ENCODE measurements around the gene TPM4. TPM values are rescaled to one million over a fixed set of nuclear protein-coding genes. Genes with fewer than 3 reads are reported as not detected.

The TPM4 gene
- polyA plus RNA-seq, 3 donors = 466 to 475 (median 475) TPM

DNA sequence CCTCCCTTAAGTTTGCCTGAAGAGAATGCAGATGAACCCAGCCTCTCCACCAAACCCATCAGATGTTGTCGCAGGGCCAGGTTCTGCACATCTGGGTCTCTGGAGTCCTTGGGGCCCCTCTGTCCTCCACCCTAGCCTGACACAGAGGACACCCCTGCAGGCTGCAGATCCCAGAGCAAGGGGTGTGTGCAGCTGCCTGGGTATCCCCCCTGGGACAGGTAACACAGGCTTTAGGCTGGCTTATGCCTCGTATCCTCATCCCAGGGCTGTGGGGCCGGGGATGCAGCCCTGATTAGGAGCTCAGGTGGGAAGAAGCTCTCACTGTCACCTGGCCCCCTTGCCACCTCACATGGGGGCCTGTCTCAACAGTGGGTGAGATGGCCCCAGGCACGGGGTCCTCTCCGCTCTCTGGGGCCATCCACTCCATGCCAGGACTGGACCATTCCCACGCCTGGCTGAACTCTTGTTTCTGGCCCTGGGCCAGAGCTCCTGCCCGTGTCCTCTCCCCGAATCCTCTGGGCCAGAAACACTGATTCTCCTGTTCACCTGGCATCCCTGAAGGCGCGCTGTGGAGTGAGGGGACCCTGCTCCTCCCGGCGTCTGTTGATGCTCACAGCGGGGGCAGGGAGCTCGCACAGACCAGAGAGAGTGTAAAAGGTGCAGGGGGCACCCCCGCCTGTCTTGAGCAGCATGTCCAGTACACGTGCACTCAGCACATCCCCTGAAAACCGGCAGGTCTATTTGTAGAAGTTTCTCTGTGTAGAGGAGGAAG is 38.7 kb upstream of the TPM4 start:
- no peak for DNase-seq

DNA sequence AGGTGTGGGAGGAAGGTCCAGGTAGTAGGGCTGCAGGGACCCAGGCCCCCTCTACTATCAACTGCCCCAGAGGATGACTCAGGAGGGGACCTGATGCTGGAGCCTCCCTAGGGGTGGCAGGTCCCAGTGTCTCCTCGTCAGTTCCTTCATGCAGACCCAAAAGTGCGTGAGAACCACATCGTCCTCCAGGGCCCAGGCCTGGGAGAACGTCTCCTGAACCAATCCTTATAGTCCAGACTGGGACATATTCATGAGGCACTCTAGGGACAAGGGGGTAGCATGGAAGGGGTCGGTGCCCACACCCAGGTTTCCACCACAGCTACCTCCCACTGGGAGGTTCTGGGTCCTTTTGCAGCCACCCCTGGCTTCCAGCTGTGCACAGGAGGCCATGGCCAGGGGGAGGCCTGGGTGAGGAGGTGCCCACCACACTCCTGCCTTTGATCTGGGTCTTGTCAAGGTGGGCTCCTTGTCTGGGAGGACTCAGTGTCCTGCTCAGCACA is 38.0 kb upstream of the TPM4 start:
- DNase-seq = no peak

- no peak for DNase-seq
Observed at GRCh38 chr19:16039081-16039480, 37.2 kb upstream of the TPM4 start.

DNA sequence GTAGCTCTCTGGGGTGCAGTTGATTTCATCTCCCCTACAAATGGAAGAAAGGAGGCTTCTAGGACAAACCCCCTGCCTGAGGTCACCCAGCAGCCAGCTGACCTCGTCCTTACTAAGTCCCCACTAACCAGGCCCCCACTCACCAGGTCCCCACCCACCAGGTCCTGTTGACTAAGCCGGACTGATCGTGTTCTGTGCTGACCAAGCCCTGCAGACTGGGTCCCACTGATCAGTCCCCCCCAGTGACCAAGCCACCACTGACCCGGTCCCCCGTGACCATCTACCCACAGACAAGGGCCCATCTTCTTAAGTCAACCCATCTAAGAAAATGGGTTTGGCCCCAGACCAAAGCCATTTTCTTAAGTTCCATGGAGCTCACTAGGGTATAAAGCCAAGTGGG is 36.8 kb upstream of the TPM4 start:
- DNase-seq = no peak

GRCh38 chr19:16040642-16041041 is 35.7 kb upstream of the TPM4 start:
- no peak for DNase-seq

- DNase-seq = peak; percentile 52
Observed at GRCh38 chr19:16041299-16041990, 34.9 kb upstream of the TPM4 start.

GRCh38 chr19:16041991-16042386 is 34.3 kb upstream of the TPM4 start:
- DNase-seq = no peak

DNA sequence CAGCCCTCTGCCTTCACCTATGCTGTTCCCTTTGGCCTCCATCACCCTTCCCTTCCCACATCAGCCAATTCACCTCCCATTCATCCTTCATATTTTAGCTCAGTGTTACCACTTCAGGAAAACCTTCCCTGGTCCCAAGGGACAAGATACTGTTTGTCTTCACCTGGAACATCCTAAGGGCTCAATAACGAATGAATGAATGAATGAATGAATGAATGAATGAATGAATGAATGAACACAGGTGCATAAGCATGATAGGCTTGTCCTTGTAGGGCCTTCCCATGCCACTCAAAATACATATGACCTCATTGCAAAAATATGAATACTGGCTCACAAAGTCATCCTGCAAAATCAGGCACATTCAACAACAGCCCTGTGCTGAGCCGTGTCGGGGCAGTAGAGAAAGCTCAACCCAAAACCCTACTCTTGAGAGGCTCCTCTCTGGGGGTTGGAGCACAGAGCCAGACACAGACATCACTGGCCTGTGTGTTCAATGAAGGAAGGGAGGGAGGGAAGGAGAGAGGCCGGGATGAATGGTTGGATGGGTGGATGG is 33.7 kb upstream of the TPM4 start:
- DNase-seq = no peak

GRCh38 chr19:16043156-16043757 is 33.0 kb upstream of the TPM4 start:
- DNase-seq = no peak

GRCh38 chr19:16044746-16045145 is 31.5 kb upstream of the TPM4 start:
- DNase-seq = no peak

GRCh38 chr19:16045171-16045570 is 31.1 kb upstream of the TPM4 start:
- no peak for DNase-seq

GRCh38 chr19:16045893-16046292 is 30.4 kb upstream of the TPM4 start:
- no peak for DNase-seq

DNA sequence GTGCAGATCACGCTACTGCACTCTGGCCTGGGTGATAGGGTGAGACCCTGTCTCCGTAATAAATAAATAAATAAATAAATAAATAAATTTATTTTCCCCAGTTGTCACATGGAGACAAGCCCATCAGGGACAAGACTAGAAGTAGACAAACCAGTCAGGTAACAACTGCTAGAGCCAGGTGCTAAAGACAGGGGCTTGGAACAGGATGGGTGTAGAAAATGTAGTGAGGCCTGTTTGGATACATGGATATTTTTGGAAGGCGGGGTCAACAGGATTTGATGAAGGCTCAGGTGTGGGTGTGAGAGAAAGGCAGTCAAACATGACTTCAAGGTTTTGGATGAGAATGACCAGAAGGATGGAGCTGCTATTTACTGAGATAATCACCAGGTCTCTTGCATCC is 27.7 kb upstream of the TPM4 start:
- DNase-seq = no peak

DNA sequence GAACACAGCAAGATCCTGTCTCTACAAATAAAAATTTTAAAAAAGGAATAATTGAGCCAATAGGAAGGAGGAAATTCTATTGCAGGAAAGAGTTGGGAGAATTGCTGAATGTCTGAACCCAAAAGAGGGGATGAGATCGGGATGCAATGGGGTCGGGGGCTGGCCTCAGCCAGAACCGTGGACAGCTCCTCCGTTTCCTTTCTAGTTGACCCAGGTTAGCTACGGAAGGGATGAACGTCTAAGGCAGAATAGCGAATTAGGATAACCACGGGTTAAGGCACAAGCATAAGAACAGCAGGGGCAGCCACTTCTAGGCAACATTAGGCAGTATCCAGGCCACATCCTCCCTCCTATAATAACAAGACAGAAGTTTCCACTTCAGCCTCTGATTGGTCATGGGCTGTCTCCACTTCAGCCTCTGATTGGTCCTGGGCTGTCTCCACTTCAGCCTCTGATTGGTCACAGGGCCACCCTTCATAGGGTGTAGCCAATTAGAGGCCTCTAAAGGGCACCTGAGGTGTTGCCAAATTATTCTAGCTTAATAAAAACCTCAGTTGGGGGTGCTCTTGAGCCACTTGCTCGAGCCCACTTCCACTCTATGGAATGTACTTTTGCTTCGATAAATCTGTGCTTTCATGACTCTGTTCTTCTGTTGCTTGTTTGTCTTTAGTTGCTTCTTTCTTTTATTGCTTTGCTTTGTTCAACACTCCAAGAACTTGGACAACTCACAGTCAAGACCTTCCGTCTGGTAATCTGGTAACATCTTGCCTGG is 24.9 kb upstream of the TPM4 start:
- DNase-seq = no peak

DNA sequence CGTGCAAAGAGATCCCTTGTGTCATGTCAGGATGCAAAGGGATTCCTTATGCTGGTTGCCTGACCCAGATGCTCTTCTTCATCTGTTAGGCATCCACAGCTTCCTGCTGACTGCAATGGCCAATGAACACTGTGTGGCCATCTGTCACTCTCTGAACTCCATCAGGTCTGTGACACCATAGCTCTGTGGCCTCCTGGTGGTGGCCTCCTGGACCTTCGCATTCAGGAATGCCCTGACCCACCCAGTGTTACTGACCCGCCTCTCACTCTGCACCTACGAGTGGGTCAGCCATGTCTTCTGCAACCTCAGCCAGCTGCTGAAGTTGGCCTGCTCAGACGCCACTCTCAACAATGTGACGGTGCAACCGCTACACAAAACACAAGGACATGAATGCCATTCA is 23.9 kb upstream of the TPM4 start:
- DNase-seq = no peak

GRCh38 chr19:16057062-16057461 is 19.2 kb upstream of the TPM4 start:
- no peak for DNase-seq

DNA sequence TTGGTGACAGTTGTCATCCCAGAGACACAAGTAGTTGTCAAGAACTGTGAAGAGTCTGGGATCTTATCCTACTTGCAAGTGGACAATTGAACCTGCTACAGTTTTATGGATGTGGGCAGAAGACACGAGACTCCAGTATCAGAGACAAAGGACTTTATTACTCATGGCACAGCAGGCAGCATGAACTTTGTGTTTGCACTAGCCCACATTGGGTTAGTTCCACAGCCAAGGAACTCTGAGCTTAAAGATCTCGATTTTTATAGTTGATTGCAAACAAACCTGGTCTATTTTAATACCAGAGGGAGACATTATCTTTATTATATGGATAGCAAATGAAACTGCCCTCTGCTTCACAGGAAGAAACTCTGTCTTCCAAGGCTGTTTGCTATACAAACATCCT is 16.0 kb upstream of the TPM4 start:
- DNase-seq = no peak

- no peak for DNase-seq
Observed at GRCh38 chr19:16061943-16062342, 14.4 kb upstream of the TPM4 start.

- DNase-seq = no peak
Observed at GRCh38 chr19:16062789-16063188, 13.5 kb upstream of the TPM4 start.

DNA sequence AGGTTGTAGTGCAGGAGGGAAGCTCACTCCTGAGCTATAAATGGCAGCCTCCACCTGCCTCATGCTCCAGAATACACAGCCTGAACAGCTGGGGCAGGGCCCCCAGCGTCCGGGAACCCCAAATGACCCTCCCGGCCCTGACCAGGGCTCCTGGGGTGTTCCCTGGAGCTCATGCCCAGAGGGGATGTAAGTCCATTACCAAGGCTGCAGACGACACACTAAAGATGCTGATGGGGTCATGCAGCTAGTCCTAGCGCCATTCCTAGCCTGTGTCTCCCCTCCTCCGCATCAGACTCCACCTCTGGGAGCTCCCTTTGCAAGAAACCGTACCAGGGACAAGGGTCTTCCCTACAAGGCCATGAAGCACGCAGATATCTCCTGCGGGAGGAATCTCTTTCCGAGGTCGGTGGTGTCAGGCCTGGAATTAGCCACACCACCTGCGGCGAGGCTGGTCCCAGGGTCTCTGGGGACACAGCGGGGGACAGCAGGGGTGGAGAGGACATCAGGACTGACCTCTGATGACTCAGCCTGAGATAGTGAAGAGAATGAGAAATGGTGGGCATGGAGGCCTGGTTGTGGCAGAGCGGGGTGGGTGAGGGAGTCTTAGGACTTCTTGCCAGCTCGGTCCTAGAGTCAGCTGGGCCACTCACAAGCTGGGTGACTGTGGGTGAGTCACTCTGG is 11.9 kb upstream of the TPM4 start:
- no peak for DNase-seq

GRCh38 chr19:16066611-16067104 is 9.6 kb upstream of the TPM4 start:
- DNase-seq = no peak

All from renal pelvis (tissue), 4 donors.